HepG2 (cell line): ENCODE data around the gene TCFL5. TPM values are rescaled to one million over a fixed set of nuclear protein-coding genes. Genes with fewer than 3 reads are reported as not detected.
A peak's percentile ranks its signal among the peaks of the same experiment; 100 is the strongest.

Source experiments
- CCAR2 ChIP-seq: fragments of 200-400 bp; formaldehyde crosslinking; optimal IDR thresholded peaks from 2 replicates; pipeline ENCODE3; 2018; ENCODE audit warnings: low read depth, mild to moderate bottlenecking, low read length, moderate library complexity
- DRAP1 ChIP-seq: IDR thresholded peaks from 2 replicates; pipeline ENCODE4 v1.6.1; 2016; ENCODE audit warnings: missing genetic modification reagents, missing compliant biosample characterization
- EZH2 ChIP-seq: conservative IDR thresholded peaks from 2 replicates; pipeline ENCODE4 v1.6.1; 2012; ENCODE audit warnings: mild to moderate bottlenecking, low read depth, low read length, moderate library complexity
- HIC2 ChIP-seq: sonication (generic); formaldehyde crosslinking; IDR thresholded peaks from 2 replicates; pipeline ENCODE4 v1.9.0; 2022; ENCODE audit warnings: low read depth, missing genetic modification reagents
- LRRFIP1 ChIP-seq: sonication (generic); formaldehyde crosslinking; conservative IDR thresholded peaks from 2 replicates; pipeline ENCODE4 v1.4.0; 2020; ENCODE audit warnings: missing genetic modification reagents
- MEIS2 ChIP-seq: sonication (generic); formaldehyde crosslinking; IDR thresholded peaks from 2 replicates; pipeline ENCODE4 v1.9.0; 2021; ENCODE audit warnings: mild to moderate bottlenecking, missing genetic modification reagents
- NFATC3 ChIP-seq: sonication (generic); formaldehyde crosslinking; IDR thresholded peaks from 2 replicates; pipeline ENCODE4 v1.5.1; 2020; ENCODE audit warnings: mild to moderate bottlenecking, missing genetic modification reagents
- PREB ChIP-seq: sonication (generic); formaldehyde crosslinking; IDR thresholded peaks from 2 replicates; pipeline ENCODE4 v1.4.0; 2020; ENCODE audit warnings: missing genetic modification reagents
- RARG ChIP-seq: sonication (generic); formaldehyde crosslinking; IDR thresholded peaks from 2 replicates; pipeline ENCODE4 v1.4.0; 2020; ENCODE audit warnings: low read depth, mild to moderate bottlenecking, missing genetic modification reagents
- RERE ChIP-seq: IDR thresholded peaks from 2 replicates; pipeline ENCODE4 v1.6.1; 2016; ENCODE audit warnings: low read depth, missing genetic modification reagents, missing compliant biosample characterization
- SCMH1 ChIP-seq: sonication (generic); formaldehyde crosslinking; IDR thresholded peaks from 2 replicates; pipeline ENCODE4 v1.9.0; 2021; ENCODE audit warnings: missing genetic modification reagents, mild to moderate bottlenecking, borderline replicate concordance
- SIN3B ChIP-seq: fragments of 150-350 bp; IDR thresholded peaks from 2 replicates; pipeline ENCODE4 v1.6.1; 2014; ENCODE audit warnings: low read length
- SP4 ChIP-seq: sonication (generic); formaldehyde crosslinking; IDR thresholded peaks from 2 replicates; pipeline ENCODE4 v1.8.1; 2023; ENCODE audit warnings: mild to moderate bottlenecking, missing genetic modification reagents
- SPEN ChIP-seq: sonication (generic); formaldehyde crosslinking; IDR thresholded peaks from 2 replicates; pipeline ENCODE4 v1.5.1; 2020; ENCODE audit warnings: low read depth, mild to moderate bottlenecking, missing genetic modification reagents
- TAF1 ChIP-seq: sonication (generic); formaldehyde crosslinking; IDR thresholded peaks from 2 replicates; pipeline ENCODE4 v1.4.0; 2020; ENCODE audit warnings: missing genetic modification reagents
- TSC22D2 ChIP-seq: sonication (generic); formaldehyde crosslinking; IDR thresholded peaks from 2 replicates; pipeline ENCODE4 v1.5.1; 2020; ENCODE audit warnings: missing genetic modification reagents, mild to moderate bottlenecking, borderline replicate concordance
- ZNF138 ChIP-seq: sonication (generic); formaldehyde crosslinking; IDR thresholded peaks from 2 replicates; pipeline ENCODE4 v1.5.0; 2020; ENCODE audit warnings: mild to moderate bottlenecking, low read depth, missing genetic modification reagents
- ZNF331 ChIP-seq: sonication (generic); formaldehyde crosslinking; IDR thresholded peaks from 2 replicates; pipeline ENCODE4 v1.4.0; 2020; ENCODE audit warnings: missing genetic modification reagents
- ZNF382 ChIP-seq: sonication (generic); formaldehyde crosslinking; IDR thresholded peaks from 2 replicates; pipeline ENCODE4 v1.5.0; 2020; ENCODE audit warnings: missing genetic modification reagents, mild to moderate bottlenecking, borderline replicate concordance
- polyA plus RNA-seq, 8 experiments: library from polyadenylated mRNA; depleted of rRNA in 3 of 8; stranded (reverse) in 7 of 8; unstranded in 1 of 8; fragments of >200 nt; fragmentation: Illumina TruSeq in 4 of 8; extraction: Trizol in 4 of 8; gene quantifications; 2 replicates each; pipeline versions ENCODE4 v1.2.1 to v1.2.3, GENCODE V29; 2011 to 2016; ENCODE audit warnings: low read depth in 4 of 8, missing spikeins in 1 of 8, mixed read lengths in 1 of 8; ENCODE audit not compliant: insufficient read depth in 1 of 8
- total RNA-seq, 5 experiments: library from RNA; depleted of rRNA; stranded (reverse); fragments of >200 nt; fragmentation: Illumina TruSeq; extraction: Trizol; gene quantifications; 2 replicates each; pipeline ENCODE4 v1.2.3, GENCODE V29; 2016; ENCODE audit warnings: low read depth in 1 of 5

Gene TCFL5
- total and polyA plus RNA-seq, 2 of the 13 experiments (the other 11 are each of a cell fraction or from before 2014, with no cell fraction given): 14.8 to 20.0 TPM

- TF ChIP-seq RERE (CRISPR knock-in tag) (no peak), SP4 (CRISPR knock-in tag) (no peak), ZNF331 (CRISPR knock-in tag) (0 out of 2 replicates have a peak, but pooled peaks have one; percentile 5), DRAP1 (CRISPR knock-in tag) (no peak), ZNF138 (no peak), ZNF382 (no peak), SCMH1 (CRISPR knock-in tag) (no peak), LRRFIP1 (CRISPR knock-in tag) (no peak), CCAR2 (no peak), SIN3B (no peak), RARG (CRISPR knock-in tag) (no peak), MEIS2 (CRISPR knock-in tag) (no peak), PREB (CRISPR knock-in tag) (no peak), NFATC3 (CRISPR knock-in tag) (peak; percentile 94; the same call in 1 of the 2 replicates), EZH2 (no peak), TAF1 (CRISPR knock-in tag) (peak; percentile 21; the same call in 1 of the 2 replicates), SPEN (CRISPR knock-in tag) (no peak), TSC22D2 (CRISPR knock-in tag) (no peak), HIC2 (CRISPR knock-in tag) (0 out of 2 replicates have a peak, but pooled peaks have one; percentile 29)
Measured at GRCh38 chr20:62804021-62804626, 57.5 kb downstream of the TCFL5 start (continued).
